ENCODE results near the gene TEX2.

Gene TEX2

DNA sequence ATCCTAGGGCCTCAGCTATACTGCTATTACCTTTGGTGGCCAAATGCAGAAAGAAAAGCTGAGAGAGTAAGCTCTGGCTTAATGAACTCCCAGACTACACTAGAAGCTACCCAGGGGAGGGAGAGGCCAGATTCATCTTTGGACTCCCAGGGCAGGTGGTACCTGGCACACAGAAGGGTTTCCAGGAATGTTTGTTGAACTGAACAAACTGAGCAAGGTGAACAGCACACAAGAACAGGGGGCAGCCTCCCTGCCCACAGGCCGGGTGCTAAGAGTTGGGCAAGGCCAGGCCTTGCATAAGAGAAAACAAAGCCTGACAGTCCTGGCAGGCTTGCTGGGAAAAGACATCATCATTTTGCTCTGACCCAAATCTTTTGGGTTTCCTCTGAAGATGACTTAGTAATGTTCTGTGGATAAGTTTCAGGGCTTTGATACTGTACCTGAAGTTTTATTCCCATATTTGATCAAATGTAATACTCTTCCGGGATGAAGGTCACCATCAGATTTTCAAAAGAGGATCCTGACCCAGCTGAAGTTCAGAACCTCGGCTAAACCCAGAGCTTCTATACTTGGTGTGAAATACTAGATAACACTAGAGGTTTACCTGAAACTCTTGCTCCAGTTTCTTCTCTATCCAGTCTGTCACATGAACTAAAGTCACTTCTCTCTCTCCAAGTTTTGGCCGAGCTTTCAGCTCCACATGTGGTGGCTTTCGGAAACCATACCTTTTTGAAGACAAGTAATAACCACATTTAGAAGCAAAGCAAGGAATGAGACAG is 112.6 kb downstream of the TEX2 start:
- Histone ChIP-seq H3K27ac (ENCODE audit: low read depth, low read length) (no peak overlapping the region), H3K9ac (ENCODE audit: low read length) (no peak overlapping the region), H3K4me1 (ENCODE audit: insufficient read depth, low read length) (peaks cover 15% of the 10 kb centered on the region)

DNA sequence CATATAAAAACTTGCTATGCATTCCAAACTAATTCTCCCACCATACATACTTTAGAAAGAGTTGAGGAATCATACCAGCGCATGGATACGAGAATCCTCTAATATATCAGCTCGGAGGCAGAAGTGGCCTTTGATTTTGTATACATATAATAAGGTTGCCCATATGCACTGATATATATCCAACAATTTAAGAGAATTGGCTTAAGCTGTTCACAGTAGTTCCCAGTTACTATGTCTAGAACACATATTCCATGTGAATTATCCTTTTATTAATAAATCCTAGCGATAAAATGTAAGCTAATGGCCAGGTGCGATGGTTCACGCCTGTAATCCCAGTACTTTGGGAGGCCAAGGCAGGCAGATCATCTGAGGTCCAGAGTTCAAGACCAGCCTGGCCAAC is 113.9 kb downstream of the TEX2 start:
- peaks cover 40% of the 10 kb centered on the region for H3K36me3 ChIP-seq (ENCODE audit: insufficient read depth, low read length)
- H3K27ac ChIP-seq (ENCODE audit: low read depth, low read length) = no peak overlapping the region
- no peak overlapping the region for H3K9ac ChIP-seq (ENCODE audit: low read length)
- peaks cover 17% of the 10 kb centered on the region for H3K4me1 ChIP-seq (ENCODE audit: insufficient read depth, low read length)
- H3K4me3 ChIP-seq (ENCODE audit: low read depth in 1 of 2, low read length in 2 of 2) = no peak overlapping the region
- H3K9me3 ChIP-seq (ENCODE audit: low read length) = no peaks in the 10 kb centered on the region
- H3K27me3 ChIP-seq (ENCODE audit: control insufficient read depth in 1 of 2, insufficient read depth in 2 of 2, low read length in 2 of 2) = no peaks in the 10 kb centered on the region

More for the DNA sequence above, 112.6 kb downstream of the TEX2 start:
- Histone ChIP-seq H3K27me3 (ENCODE audit: control insufficient read depth in 1 of 2, insufficient read depth in 2 of 2, low read length in 2 of 2) (no peaks in the 10 kb centered on the region), H3K4me3 (ENCODE audit: low read depth in 1 of 2, low read length in 2 of 2) (no peak overlapping the region), H3K9me3 (ENCODE audit: low read length) (no peaks in the 10 kb centered on the region), H3K36me3 (ENCODE audit: insufficient read depth, low read length) (peaks cover 43% of the 10 kb centered on the region)

DNA sequence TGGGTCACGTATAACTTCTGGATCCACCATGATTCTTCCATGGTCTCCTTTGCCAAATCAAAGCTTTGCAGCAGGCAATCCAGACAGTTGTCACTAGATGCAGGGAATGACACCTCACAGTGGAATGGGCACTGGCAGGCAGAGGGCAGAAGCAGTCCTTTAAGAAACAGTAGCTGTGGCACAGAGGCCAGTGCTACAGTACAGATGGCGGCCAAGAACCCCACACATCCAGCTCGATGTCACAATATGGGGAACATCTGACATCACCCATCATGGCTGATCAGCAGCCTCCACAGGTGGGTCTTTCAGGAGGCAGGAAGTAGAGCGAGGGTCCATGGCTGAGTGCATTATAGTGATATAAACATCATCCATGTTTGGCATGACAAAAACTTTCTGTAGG is 114.4 kb downstream of the TEX2 start:
- Histone ChIP-seq H3K9me3 (ENCODE audit: low read length) (no peaks in the 10 kb centered on the region), H3K4me3 (ENCODE audit: low read depth in 1 of 2, low read length in 2 of 2) (no peak overlapping the region), H3K27me3 (ENCODE audit: control insufficient read depth in 1 of 2, insufficient read depth in 2 of 2, low read length in 2 of 2) (no peaks in the 10 kb centered on the region), H3K9ac (ENCODE audit: low read length) (no peak overlapping the region), H3K27ac (ENCODE audit: low read depth, low read length) (no peak overlapping the region), H3K36me3 (ENCODE audit: insufficient read depth, low read length) (peaks cover 37% of the 10 kb centered on the region), H3K4me1 (ENCODE audit: insufficient read depth, low read length) (peaks cover 17% of the 10 kb centered on the region)

DNA sequence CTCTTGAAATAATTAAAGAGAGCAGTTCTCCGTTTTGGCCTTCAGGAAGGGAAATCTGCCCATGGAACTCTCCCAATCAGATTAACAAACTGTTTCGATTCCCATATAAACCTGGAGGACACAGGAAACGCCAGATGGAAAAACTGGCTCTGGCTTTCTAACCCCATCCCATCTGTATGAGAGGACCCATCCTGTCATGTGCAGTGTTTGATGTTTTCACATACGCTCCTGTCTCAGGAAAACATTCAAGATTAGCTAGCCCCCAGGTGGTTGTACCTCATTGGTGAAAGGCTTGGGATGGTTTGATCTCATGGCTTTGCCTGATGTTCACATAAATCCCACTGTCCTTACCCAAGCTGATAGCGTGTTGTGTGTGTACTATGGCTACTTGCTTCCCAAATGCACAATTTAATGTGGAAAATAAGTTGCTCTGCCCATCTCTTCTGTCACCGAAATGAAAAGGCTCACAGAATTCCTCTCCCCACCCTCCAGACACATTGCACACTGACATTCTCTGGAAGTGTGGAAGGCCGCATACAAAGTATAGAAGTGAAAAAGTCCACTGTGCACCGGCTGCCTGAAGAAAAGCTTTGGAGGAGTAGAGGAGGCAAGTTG is 114.9 kb downstream of the TEX2 start:
- Histone ChIP-seq H3K4me3 (ENCODE audit: low read depth in 1 of 2, low read length in 2 of 2) (no peak overlapping the region), H3K9ac (ENCODE audit: low read length) (no peak overlapping the region), H3K36me3 (ENCODE audit: insufficient read depth, low read length) (peaks cover 31% of the 10 kb centered on the region), H3K9me3 (ENCODE audit: low read length) (no peaks in the 10 kb centered on the region), H3K4me1 (ENCODE audit: insufficient read depth, low read length) (peaks cover 17% of the 10 kb centered on the region), H3K27me3 (ENCODE audit: control insufficient read depth in 1 of 2, insufficient read depth in 2 of 2, low read length in 2 of 2) (no peaks in the 10 kb centered on the region), H3K27ac (ENCODE audit: low read depth, low read length) (peak overlapping the region; percentile 97)

DNA sequence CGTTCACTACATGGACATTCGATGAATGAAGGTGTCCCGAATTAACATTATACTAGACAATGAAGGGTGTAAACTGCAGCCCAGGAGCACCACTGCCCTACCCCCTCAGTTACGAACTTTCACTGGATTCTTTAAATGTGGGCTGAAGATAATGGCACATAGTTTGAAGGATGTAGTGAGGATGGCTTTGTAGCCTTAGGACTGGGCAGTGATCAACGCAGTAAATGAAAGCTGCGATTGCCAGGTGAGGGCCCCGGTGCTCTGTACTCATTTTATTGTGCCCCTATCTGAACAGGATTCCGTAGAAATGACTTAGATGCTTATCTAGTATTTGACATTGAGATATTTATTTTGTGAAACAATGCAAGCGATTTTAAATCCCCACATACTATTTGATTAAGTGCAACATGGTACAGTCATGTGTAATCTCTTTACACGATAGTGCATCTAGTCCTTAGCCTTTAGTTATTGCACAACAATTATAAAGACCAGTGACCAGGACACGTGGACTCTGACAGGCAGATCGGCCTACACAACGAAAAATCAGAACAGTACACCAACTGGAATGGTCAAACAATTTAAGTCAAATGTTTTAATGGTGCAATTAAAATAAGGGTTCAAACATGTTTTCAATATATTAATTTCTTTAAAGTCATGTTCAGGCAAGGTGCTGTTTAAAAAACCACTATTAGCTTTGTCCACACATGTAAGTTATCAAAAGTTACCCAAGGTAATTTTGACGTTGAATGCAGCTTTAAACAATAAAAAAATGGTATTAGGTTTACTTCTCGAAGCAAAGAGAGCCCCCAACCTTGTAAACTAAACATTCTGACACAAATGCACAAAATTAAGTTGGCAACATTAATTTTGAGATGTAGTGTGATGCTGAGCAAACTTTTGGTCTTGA is 115.7 kb downstream of the TEX2 start:
- H3K4me1 ChIP-seq (ENCODE audit: insufficient read depth, low read length) = peaks cover 17% of the 10 kb centered on the region
- peak overlapping the region; percentile 65 for H3K9ac ChIP-seq (ENCODE audit: low read length)
- peak overlapping the region; percentile 97 for H3K27ac ChIP-seq (ENCODE audit: low read depth, low read length)
- H3K36me3 ChIP-seq (ENCODE audit: insufficient read depth, low read length) = peaks cover 23% of the 10 kb centered on the region
- H3K9me3 ChIP-seq (ENCODE audit: low read length) = no peaks in the 10 kb centered on the region
- H3K4me3 ChIP-seq (ENCODE audit: low read depth in 1 of 2, low read length in 2 of 2) = peak overlapping the region in 1 of 2 donors; percentile 89
- no peaks in the 10 kb centered on the region for H3K27me3 ChIP-seq (ENCODE audit: control insufficient read depth in 1 of 2, insufficient read depth in 2 of 2, low read length in 2 of 2)

DNA sequence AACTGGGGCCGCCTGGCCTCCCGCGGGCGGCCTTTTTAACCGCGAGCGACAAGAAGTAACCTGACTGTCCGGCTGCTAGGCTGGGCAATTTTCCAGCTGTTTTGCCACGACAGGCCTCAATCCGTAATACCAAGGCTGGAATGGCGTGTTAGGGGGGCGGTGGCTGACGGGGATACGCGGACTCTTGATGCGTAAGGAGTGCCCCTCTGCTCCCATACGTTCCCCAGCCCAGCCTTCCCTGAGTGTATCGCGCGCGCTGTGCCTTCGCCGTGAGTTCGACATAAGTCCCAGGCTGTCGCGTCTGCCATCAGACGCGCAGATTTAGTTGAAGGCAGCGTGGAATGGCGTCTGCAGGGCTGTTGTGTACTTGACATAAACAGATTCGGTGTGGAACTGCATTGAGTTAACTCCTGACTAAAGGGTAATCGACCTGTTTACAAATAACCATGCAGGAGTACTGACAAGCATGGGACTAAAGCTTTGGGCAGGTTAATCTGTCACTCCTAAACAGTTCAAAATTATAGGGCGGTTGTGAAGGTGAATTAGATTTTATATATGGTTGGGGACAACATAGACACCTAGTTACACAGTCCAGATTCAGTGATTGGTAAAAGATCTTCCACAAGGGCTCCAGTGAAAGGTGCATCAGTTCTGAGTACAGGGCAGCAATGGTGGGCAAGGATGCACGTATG is 116.5 kb downstream of the TEX2 start:
- peaks cover 19% of the 10 kb centered on the region for H3K36me3 ChIP-seq (ENCODE audit: insufficient read depth, low read length)
- no peaks in the 10 kb centered on the region for H3K9me3 ChIP-seq (ENCODE audit: low read length)
- H3K27ac ChIP-seq (ENCODE audit: low read depth, low read length) = peak overlapping the region; percentile 97
- H3K9ac ChIP-seq (ENCODE audit: low read length) = peak overlapping the region; percentile 65
- H3K27me3 ChIP-seq (ENCODE audit: control insufficient read depth in 1 of 2, insufficient read depth in 2 of 2, low read length in 2 of 2) = no peaks in the 10 kb centered on the region
- peak overlapping the region; percentile 89 to 93 for H3K4me3 ChIP-seq (ENCODE audit: low read depth in 1 of 2, low read length in 2 of 2)
- peaks cover 17% of the 10 kb centered on the region for H3K4me1 ChIP-seq (ENCODE audit: insufficient read depth, low read length)

DNA sequence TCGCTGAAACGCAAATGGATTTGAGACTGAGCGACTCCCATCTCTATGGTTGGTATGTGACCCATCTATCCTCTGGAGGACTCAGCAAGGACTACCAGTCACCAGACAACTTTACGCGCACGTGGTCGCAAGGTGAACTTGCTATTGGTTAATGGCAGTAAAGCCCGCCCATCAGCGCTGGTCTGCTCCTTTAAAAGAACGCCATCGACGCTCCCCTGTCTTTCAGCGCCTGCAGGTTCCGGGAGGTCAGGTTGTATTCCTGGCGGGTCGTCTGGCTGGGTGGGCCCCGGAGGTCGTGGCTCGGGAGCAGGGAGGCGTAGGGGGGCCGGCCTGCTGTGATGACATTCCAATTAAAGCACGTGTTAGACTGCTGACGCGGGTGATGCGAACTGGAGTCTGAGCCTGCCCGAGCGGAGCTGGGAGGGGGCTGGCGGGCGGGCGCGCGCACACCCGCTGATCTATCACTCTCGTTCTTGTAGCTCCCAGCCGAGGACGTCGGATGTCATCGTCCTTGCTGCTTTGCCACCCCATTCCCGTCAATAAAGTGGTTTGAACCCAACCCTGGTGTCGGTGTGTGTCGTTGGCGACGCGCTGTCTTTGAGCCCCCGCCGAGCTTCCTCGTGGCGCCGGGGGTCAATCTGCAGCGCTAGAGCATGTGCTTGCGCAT is 117.2 kb downstream of the TEX2 start:
- peaks cover 17% of the 10 kb centered on the region for H3K4me1 ChIP-seq (ENCODE audit: insufficient read depth, low read length)
- peak overlapping the region; percentile 69 for H3K9ac ChIP-seq (ENCODE audit: low read length)

DNA sequence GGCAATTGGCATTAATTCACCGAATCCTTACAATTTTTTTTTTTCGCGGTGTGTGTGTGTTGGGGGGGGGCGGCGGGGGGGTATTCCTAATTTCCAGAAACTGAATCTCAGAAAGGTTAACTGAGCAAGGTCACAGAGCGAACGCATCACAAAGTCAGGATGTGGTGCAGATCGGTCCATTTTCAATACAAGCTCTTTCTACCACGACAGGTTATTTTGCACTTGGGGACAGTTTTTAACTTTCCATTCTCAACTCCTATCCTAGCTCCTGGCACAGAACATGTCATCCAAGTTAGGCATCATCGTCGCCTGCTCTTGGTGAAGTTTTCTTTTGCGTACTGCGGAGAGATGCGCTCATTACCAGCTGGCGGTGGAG is 117.7 kb downstream of the TEX2 start:
- H3K27me3 ChIP-seq (ENCODE audit: control insufficient read depth in 1 of 2, insufficient read depth in 2 of 2, low read length in 2 of 2) = no peaks in the 10 kb centered on the region
- peak overlapping the region; percentile 69 for H3K9ac ChIP-seq (ENCODE audit: low read length)
- H3K4me1 ChIP-seq (ENCODE audit: insufficient read depth, low read length) = peaks cover 17% of the 10 kb centered on the region
- peak overlapping the region; percentile 97 for H3K27ac ChIP-seq (ENCODE audit: low read depth, low read length)
- H3K4me3 ChIP-seq (ENCODE audit: low read depth in 1 of 2, low read length in 2 of 2) = peak overlapping the region; percentile 89 to 93
- H3K9me3 ChIP-seq (ENCODE audit: low read length) = no peaks in the 10 kb centered on the region
- H3K36me3 ChIP-seq (ENCODE audit: insufficient read depth, low read length) = peaks cover 14% of the 10 kb centered on the region

More for the DNA sequence above, 117.2 kb downstream of the TEX2 start:
- Histone ChIP-seq H3K4me3 (ENCODE audit: low read depth in 1 of 2, low read length in 2 of 2) (peak overlapping the region; percentile 89 to 93), H3K9me3 (ENCODE audit: low read length) (no peaks in the 10 kb centered on the region), H3K27me3 (ENCODE audit: control insufficient read depth in 1 of 2, insufficient read depth in 2 of 2, low read length in 2 of 2) (no peaks in the 10 kb centered on the region), H3K27ac (ENCODE audit: low read depth, low read length) (peak overlapping the region; percentile 97), H3K36me3 (ENCODE audit: insufficient read depth, low read length) (peaks cover 19% of the 10 kb centered on the region)

DNA sequence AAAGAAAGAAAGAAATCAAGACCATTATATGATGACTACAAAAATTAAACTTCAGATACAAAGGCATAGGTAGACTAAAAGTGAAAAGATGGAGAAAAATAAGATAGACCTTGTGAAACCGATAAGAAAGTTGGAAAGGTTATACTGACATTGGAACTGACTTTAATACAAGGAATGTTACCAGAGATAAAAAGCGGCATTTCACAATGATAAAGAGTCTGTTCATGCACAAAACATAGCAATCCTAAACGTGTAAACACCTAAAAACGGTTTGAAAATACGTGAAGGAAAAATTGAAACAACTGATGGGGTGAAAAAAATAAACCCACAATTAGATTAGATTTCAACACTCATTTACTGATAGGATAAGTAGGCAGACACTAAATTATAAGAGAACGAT is 123.5 kb downstream of the TEX2 start:
- no peak overlapping the region for H3K9ac ChIP-seq (ENCODE audit: low read length)
- H3K27me3 ChIP-seq (ENCODE audit: control insufficient read depth in 1 of 2, insufficient read depth in 2 of 2, low read length in 2 of 2) = no peaks in the 10 kb centered on the region
- no peak overlapping the region for H3K4me3 ChIP-seq (ENCODE audit: low read depth in 1 of 2, low read length in 2 of 2)
- no peaks in the 10 kb centered on the region for H3K4me1 ChIP-seq (ENCODE audit: insufficient read depth, low read length)
- H3K27ac ChIP-seq (ENCODE audit: low read depth, low read length) = no peak overlapping the region
- no peaks in the 10 kb centered on the region for H3K36me3 ChIP-seq (ENCODE audit: insufficient read depth, low read length)
- H3K9me3 ChIP-seq (ENCODE audit: low read length) = no peaks in the 10 kb centered on the region

DNA sequence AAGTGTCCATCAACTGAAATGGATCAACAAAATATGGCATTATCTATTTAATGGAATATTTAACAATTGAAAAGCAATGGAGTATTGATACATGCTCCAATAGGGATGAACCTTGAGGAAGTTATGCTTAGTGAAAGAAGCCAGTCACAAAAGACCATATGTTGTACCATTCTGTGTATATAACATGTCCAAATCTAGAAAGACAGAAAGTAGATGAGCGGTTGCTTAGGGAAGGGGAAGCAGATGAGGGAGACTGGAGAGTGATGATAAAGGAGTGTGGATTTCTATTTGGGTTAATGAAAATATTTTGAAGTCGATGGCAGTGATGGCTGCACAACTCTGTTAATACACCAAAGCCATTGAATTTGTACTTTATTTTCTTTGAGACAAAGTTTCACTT is 124.6 kb downstream of the TEX2 start:
- Histone ChIP-seq H3K4me3 (ENCODE audit: low read depth in 1 of 2, low read length in 2 of 2) (no peak overlapping the region), H3K27me3 (ENCODE audit: control insufficient read depth in 1 of 2, insufficient read depth in 2 of 2, low read length in 2 of 2) (no peaks in the 10 kb centered on the region), H3K36me3 (ENCODE audit: insufficient read depth, low read length) (no peaks in the 10 kb centered on the region), H3K9me3 (ENCODE audit: low read length) (no peaks in the 10 kb centered on the region), H3K4me1 (ENCODE audit: insufficient read depth, low read length) (no peaks in the 10 kb centered on the region), H3K9ac (ENCODE audit: low read length) (no peak overlapping the region), H3K27ac (ENCODE audit: low read depth, low read length) (no peak overlapping the region)
